HepG2 (cell line): ENCODE data around the gene UTP3. TPM values are rescaled to one million over a fixed set of nuclear protein-coding genes. Genes with fewer than 3 reads are reported as not detected.

Source experiments
- CBX1 ChIP-seq: IDR thresholded peaks from one replicate; pipeline ENCODE4 v1.6.1; 2016; ENCODE audit warnings: antibody characterized with exemption, low read depth
- CCDC6 ChIP-seq: sonication (generic); formaldehyde crosslinking; IDR thresholded peaks from 2 replicates; pipeline ENCODE4 v1.8.1; 2022; ENCODE audit warnings: mild to moderate bottlenecking, missing genetic modification reagents, moderate library complexity
- FIP1L1 ChIP-seq: fragments of 200-400 bp; formaldehyde crosslinking; IDR thresholded peaks from 2 replicates; pipeline ENCODE4 v1.6.1; 2018; ENCODE audit warnings: low read depth, mild to moderate bottlenecking, low read length, moderate library complexity, borderline replicate concordance; ENCODE audit not compliant: insufficient read depth
- HNF4G ChIP-seq, 2 experiments: sonication (generic) in 1 of 2; formaldehyde crosslinking in 1 of 2; IDR thresholded peaks; 2 replicates each; pipeline versions ENCODE4 v1.4.0 to v1.6.1; 2011 to 2020; ENCODE audit warnings: borderline replicate concordance in 2 of 2, low read depth in 2 of 2, mild to moderate bottlenecking in 2 of 2, low read length in 1 of 2, missing genetic modification reagents in 1 of 2, moderate library complexity in 1 of 2
- HOXA3 ChIP-seq: sonication (generic); formaldehyde crosslinking; IDR thresholded peaks from 2 replicates; pipeline ENCODE4 v1.5.0; 2020; ENCODE audit warnings: missing genetic modification reagents
- MED8 ChIP-seq: sonication (generic); formaldehyde crosslinking; IDR thresholded peaks from 2 replicates; pipeline ENCODE4 v1.8.1; 2023; ENCODE audit warnings: mild to moderate bottlenecking, missing genetic modification reagents; ENCODE audit not compliant: insufficient replicate concordance
- MLX ChIP-seq: IDR thresholded peaks from 2 replicates; pipeline ENCODE4 v1.6.1; 2016
- NCOA1 ChIP-seq: sonication (generic); formaldehyde crosslinking; IDR thresholded peaks from 2 replicates; pipeline ENCODE4 v1.9.0; 2021; ENCODE audit warnings: missing genetic modification reagents
- NCOA5 ChIP-seq: sonication (generic); formaldehyde crosslinking; IDR thresholded peaks from 2 replicates; pipeline ENCODE4 v1.4.0; 2020; ENCODE audit warnings: missing genetic modification reagents
- NR3C1 ChIP-seq: sonication (generic); formaldehyde crosslinking; IDR thresholded peaks from 2 replicates; pipeline ENCODE4 v1.4.0; 2020; ENCODE audit warnings: missing genetic modification reagents
- PAX8 ChIP-seq: sonication (generic); formaldehyde crosslinking; IDR thresholded peaks from 2 replicates; pipeline ENCODE4 v1.8.0; 2022; ENCODE audit warnings: mild to moderate bottlenecking, missing genetic modification reagents, borderline replicate concordance
- PHF20 ChIP-seq: sonication (generic); formaldehyde crosslinking; IDR thresholded peaks from 2 replicates; pipeline ENCODE4 v1.5.0; 2020; ENCODE audit warnings: mild to moderate bottlenecking, missing genetic modification reagents
- RCOR2 ChIP-seq: IDR thresholded peaks from 2 replicates; pipeline ENCODE4 v1.6.1; 2016; ENCODE audit warnings: missing biosample characterization, missing genetic modification reagents
- SATB2 ChIP-seq: sonication (generic); formaldehyde crosslinking; IDR thresholded peaks from 2 replicates; pipeline ENCODE4 v1.5.0; 2020; ENCODE audit warnings: missing genetic modification reagents
- SMC3 ChIP-seq: IDR thresholded peaks from 2 replicates; pipeline ENCODE4 v1.6.1; 2011; ENCODE audit warnings: low read length, improper control_type of control experiment
- TEAD3 ChIP-seq: optimal IDR thresholded peaks from 2 replicates; pipeline ENCODE3; 2016; ENCODE audit warnings: borderline replicate concordance
- ZBTB8A ChIP-seq: sonication (generic); formaldehyde crosslinking; IDR thresholded peaks from 2 replicates; pipeline ENCODE4 v1.4.0; 2020; ENCODE audit warnings: mild to moderate bottlenecking, low read depth, missing genetic modification reagents, borderline replicate concordance
- ZFP36L2 ChIP-seq: sonication (generic); formaldehyde crosslinking; IDR thresholded peaks from 2 replicates; pipeline ENCODE4 v1.4.0; 2020; ENCODE audit warnings: missing genetic modification reagents
- ZMYM3 ChIP-seq: sonication (generic); formaldehyde crosslinking; IDR thresholded peaks from 2 replicates; pipeline ENCODE4 v1.5.1; 2020; ENCODE audit warnings: mild to moderate bottlenecking, missing genetic modification reagents
- ZNF44 ChIP-seq: sonication (generic); formaldehyde crosslinking; IDR thresholded peaks from 2 replicates; pipeline ENCODE4 v1.5.1; 2020; ENCODE audit warnings: mild to moderate bottlenecking, missing genetic modification reagents
- ZNF569 ChIP-seq: sonication (generic); formaldehyde crosslinking; IDR thresholded peaks from 2 replicates; pipeline ENCODE4 v1.5.0; 2020; ENCODE audit warnings: mild to moderate bottlenecking, missing genetic modification reagents, moderate library complexity, borderline replicate concordance
- ZNF589 ChIP-seq: sonication (generic); formaldehyde crosslinking; conservative IDR thresholded peaks from 2 replicates; pipeline ENCODE4 v1.8.0; 2022; ENCODE audit warnings: mild to moderate bottlenecking, moderate library complexity, missing genetic modification reagents
- ZNF615 ChIP-seq: sonication (generic); formaldehyde crosslinking; IDR thresholded peaks from 2 replicates; pipeline ENCODE4 v1.5.0; 2020; ENCODE audit warnings: mild to moderate bottlenecking, missing genetic modification reagents, borderline replicate concordance
- ZNF629 ChIP-seq: sonication (generic); formaldehyde crosslinking; conservative IDR thresholded peaks from 2 replicates; pipeline ENCODE4 v1.5.0; 2020; ENCODE audit warnings: missing genetic modification reagents
- ZNF660 ChIP-seq: sonication (generic); formaldehyde crosslinking; IDR thresholded peaks from 2 replicates; pipeline ENCODE4 v1.5.1; 2020; ENCODE audit warnings: mild to moderate bottlenecking, low read depth, missing genetic modification reagents, borderline replicate concordance
- ZSCAN29 ChIP-seq: sonication (generic); formaldehyde crosslinking; conservative IDR thresholded peaks from 2 replicates; pipeline ENCODE4 v1.4.0; 2020; ENCODE audit warnings: mild to moderate bottlenecking, missing genetic modification reagents
- polyA plus RNA-seq, 8 experiments: library from polyadenylated mRNA; depleted of rRNA in 3 of 8; stranded (reverse) in 7 of 8; unstranded in 1 of 8; fragments of >200 nt; fragmentation: Illumina TruSeq in 4 of 8; extraction: Trizol in 4 of 8; gene quantifications; 2 replicates each; pipeline versions ENCODE4 v1.2.1 to v1.2.3, GENCODE V29; 2011 to 2016; ENCODE audit warnings: low read depth in 4 of 8, missing spikeins in 1 of 8, mixed read lengths in 1 of 8; ENCODE audit not compliant: insufficient read depth in 1 of 8
- total RNA-seq, 5 experiments: library from RNA; depleted of rRNA; stranded (reverse); fragments of >200 nt; fragmentation: Illumina TruSeq; extraction: Trizol; gene quantifications; 2 replicates each; pipeline ENCODE4 v1.2.3, GENCODE V29; 2016; ENCODE audit warnings: low read depth in 1 of 5
- TF ChIP-seq, protein P1 (sequence below): sonication (generic); formaldehyde crosslinking; conservative IDR thresholded peaks from 2 replicates; pipeline ENCODE4 v1.4.0; 2020; ENCODE audit warnings: missing genetic modification reagents
- TF ChIP-seq, protein P2 (sequence below): sonication (generic); formaldehyde crosslinking; conservative IDR thresholded peaks from 2 replicates; pipeline ENCODE4 v1.4.0; 2020; ENCODE audit warnings: missing genetic modification reagents

The UTP3 gene
- total and polyA plus RNA-seq, 2 of the 13 experiments (the other 11 are each of a cell fraction or from before 2014, with no cell fraction given): 6.9 to 19.5 TPM

DNA sequence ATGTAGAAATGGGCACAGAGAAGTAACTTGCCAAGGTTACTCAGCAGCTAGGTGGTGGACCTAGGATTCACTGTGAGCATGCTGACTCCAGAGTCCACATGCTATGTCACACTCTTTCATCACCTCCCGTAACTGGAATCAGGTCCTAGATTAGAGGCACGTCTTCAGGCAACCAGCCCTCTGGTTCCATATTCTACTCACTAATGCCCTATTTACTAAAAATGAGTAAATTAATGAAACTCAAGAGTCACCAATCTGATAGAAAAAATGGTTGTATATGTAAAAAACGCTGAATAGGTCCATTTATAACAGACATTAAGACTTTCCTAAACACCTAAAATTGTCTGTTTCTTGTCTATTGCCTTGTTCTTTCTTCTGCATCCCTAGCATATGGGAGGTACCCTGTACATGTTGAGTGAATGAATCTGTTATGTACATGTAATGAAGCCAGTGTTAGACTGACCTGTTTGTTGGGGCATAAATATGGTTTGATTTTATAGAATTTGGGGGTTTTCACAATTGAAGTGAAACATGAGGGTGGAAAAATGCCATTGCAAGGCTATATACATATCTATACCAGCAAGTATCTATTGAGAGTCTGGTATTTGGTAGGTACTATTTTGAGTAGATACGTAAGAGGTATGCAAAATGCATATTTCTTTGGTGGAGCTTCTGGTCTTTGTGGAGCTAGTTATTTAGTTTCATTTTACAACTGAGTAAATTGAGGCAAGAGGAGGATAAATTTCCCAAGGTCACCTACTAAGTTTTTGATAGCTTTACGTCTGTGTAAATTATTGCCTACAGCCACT lies 26.0 kb downstream of the UTP3 start (continued):
- TF ChIP-seq, protein P1, sequence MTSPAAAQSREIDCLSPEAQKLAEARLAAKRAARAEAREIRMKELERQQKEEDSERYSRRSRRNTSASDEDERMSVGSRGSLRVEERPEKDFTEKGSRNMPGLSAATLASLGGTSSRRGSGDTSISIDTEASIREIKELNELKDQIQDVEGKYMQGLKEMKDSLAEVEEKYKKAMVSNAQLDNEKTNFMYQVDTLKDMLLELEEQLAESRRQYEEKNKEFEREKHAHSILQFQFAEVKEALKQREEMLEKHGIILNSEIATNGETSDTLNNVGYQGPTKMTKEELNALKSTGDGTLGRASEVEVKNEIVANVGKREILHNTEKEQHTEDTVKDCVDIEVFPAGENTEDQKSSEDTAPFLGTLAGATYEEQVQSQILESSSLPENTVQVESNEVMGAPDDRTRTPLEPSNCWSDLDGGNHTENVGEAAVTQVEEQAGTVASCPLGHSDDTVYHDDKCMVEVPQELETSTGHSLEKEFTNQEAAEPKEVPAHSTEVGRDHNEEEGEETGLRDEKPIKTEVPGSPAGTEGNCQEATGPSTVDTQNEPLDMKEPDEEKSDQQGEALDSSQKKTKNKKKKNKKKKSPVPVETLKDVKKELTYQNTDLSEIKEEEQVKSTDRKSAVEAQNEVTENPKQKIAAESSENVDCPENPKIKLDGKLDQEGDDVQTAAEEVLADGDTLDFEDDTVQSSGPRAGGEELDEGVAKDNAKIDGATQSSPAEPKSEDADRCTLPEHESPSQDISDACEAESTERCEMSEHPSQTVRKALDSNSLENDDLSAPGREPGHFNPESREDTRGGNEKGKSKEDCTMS: no peak
- no peak for TF ChIP-seq MLX (CRISPR knock-in tag)
- TF ChIP-seq SMC3: no peak
- no peak for TF ChIP-seq ZFP36L2 (CRISPR knock-in tag)
- TF ChIP-seq NCOA5: no peak
- no peak for TF ChIP-seq PAX8 (CRISPR knock-in tag)
- TF ChIP-seq ZNF629: no peak
- TF ChIP-seq FIP1L1: no peak
- TF ChIP-seq NR3C1: no peak
- TF ChIP-seq ZNF615 (CRISPR knock-in tag): no peak
- TF ChIP-seq, protein P2, sequence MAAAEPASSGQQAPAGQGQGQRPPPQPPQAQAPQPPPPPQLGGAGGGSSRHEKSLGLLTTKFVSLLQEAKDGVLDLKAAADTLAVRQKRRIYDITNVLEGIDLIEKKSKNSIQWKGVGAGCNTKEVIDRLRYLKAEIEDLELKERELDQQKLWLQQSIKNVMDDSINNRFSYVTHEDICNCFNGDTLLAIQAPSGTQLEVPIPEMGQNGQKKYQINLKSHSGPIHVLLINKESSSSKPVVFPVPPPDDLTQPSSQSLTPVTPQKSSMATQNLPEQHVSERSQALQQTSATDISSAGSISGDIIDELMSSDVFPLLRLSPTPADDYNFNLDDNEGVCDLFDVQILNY (CRISPR knock-in tag): no peak
- no peak for TF ChIP-seq CBX1
- no peak for TF ChIP-seq RCOR2
- TF ChIP-seq ZMYM3 (CRISPR knock-in tag): no peak
- no peak for TF ChIP-seq ZNF660 (CRISPR knock-in tag)
- TF ChIP-seq PHF20: no peak
- TF ChIP-seq ZNF569: no peak
- TF ChIP-seq ZNF589 (CRISPR knock-in tag): no peak
- TF ChIP-seq ZNF44 (CRISPR knock-in tag): no peak
- no peak for TF ChIP-seq MED8 (CRISPR knock-in tag)
- TF ChIP-seq SATB2 (CRISPR knock-in tag): no peak
- TF ChIP-seq HOXA3 (CRISPR knock-in tag): peak; percentile 39; the same call in 1 of the 2 replicates
- no peak for TF ChIP-seq TEAD3 (CRISPR knock-in tag)
- TF ChIP-seq ZSCAN29 (CRISPR knock-in tag): no peak
- peak; percentile 58 for TF ChIP-seq HNF4G (IDR thresholded peaks at IDR 0.05; ENCODE audit: borderline replicate concordance, low read depth, low read length)
- TF ChIP-seq HNF4G (CRISPR knock-in tag; IDR thresholded peaks at IDR 0.05; ENCODE audit: borderline replicate concordance, low read depth): no peak
- TF ChIP-seq CCDC6: no peak
- no peak for TF ChIP-seq ZBTB8A (CRISPR knock-in tag)
- TF ChIP-seq NCOA1 (CRISPR knock-in tag): no peak
